HepG2 (cell line): ENCODE data around the gene PRKAR1A. TPM values are rescaled to one million over a fixed set of nuclear protein-coding genes. Genes with fewer than 3 reads are reported as not detected.

Source experiments
- CREM ChIP-seq, 2 experiments: sonication (generic) in 1 of 2; formaldehyde crosslinking in 1 of 2; IDR thresholded peaks; 2 replicates each; pipeline versions ENCODE4 v1.4.0 to v1.6.1; 2016 to 2020; ENCODE audit warnings: antibody characterized with exemption in 1 of 2, mild to moderate bottlenecking in 1 of 2, missing genetic modification reagents in 1 of 2
- FOSL1 ChIP-seq: sonication (generic); formaldehyde crosslinking; IDR thresholded peaks from 2 replicates; pipeline ENCODE4 v1.9.0; 2021; ENCODE audit warnings: missing genetic modification reagents, borderline replicate concordance
- KAT2B ChIP-seq: fragments of 150-350 bp; IDR thresholded peaks from 2 replicates; pipeline ENCODE4 v1.6.1; 2014; ENCODE audit warnings: low read depth, low read length, borderline replicate concordance
- NCOR1 ChIP-seq: fragments of 200-600 bp; sonication (generic); IDR thresholded peaks from 2 replicates; pipeline ENCODE4 v1.7.0; 2017; ENCODE audit warnings: antibody characterized with exemption, low read length, borderline replicate concordance
- NR2F2 ChIP-seq: IDR thresholded peaks from 2 replicates; pipeline ENCODE4 v1.6.1; 2012; ENCODE audit warnings: low read depth, inconsistent platforms, borderline replicate concordance
- SPEN ChIP-seq: sonication (generic); formaldehyde crosslinking; IDR thresholded peaks from 2 replicates; pipeline ENCODE4 v1.5.1; 2020; ENCODE audit warnings: low read depth, mild to moderate bottlenecking, missing genetic modification reagents
- polyA plus RNA-seq, 8 experiments: library from polyadenylated mRNA; depleted of rRNA in 3 of 8; stranded (reverse) in 7 of 8; unstranded in 1 of 8; fragments of >200 nt; fragmentation: Illumina TruSeq in 4 of 8; extraction: Trizol in 4 of 8; gene quantifications; 2 replicates each; pipeline versions ENCODE4 v1.2.1 to v1.2.3, GENCODE V29; 2011 to 2016; ENCODE audit warnings: low read depth in 4 of 8, missing spikeins in 1 of 8, mixed read lengths in 1 of 8; ENCODE audit not compliant: insufficient read depth in 1 of 8
- total RNA-seq, 5 experiments: library from RNA; depleted of rRNA; stranded (reverse); fragments of >200 nt; fragmentation: Illumina TruSeq; extraction: Trizol; gene quantifications; 2 replicates each; pipeline ENCODE4 v1.2.3, GENCODE V29; 2016; ENCODE audit warnings: low read depth in 1 of 5
- TF ChIP-seq, protein P1 (sequence below): IDR thresholded peaks from 2 replicates; pipeline ENCODE4 v1.6.1; 2016; ENCODE audit warnings: low read depth, missing genetic modification reagents, missing compliant biosample characterization
- TF ChIP-seq, protein P2 (sequence below): sonication (generic); formaldehyde crosslinking; IDR thresholded peaks from 2 replicates; pipeline ENCODE4 v1.4.0; 2020; ENCODE audit warnings: mild to moderate bottlenecking, missing genetic modification reagents, borderline replicate concordance
- TF ChIP-seq, protein P3 (sequence below): sonication (generic); formaldehyde crosslinking; IDR thresholded peaks from 2 replicates; pipeline ENCODE4 v1.8.0; 2023; ENCODE audit warnings: mild to moderate bottlenecking, missing genetic modification reagents
- TF ChIP-seq, protein P4 (sequence below), 2 experiments: sonication (generic) in 1 of 2; formaldehyde crosslinking in 1 of 2; IDR thresholded peaks; 2 replicates each; pipeline versions ENCODE4 v1.4.0 to v1.6.1; 2018 to 2020; ENCODE audit warnings: missing genetic modification reagents in 2 of 2, borderline replicate concordance in 1 of 2, low read depth in 1 of 2, mild to moderate bottlenecking in 1 of 2, missing biosample characterization in 1 of 2
- TF ChIP-seq, protein P5 (sequence below): sonication (generic); formaldehyde crosslinking; IDR thresholded peaks from 2 replicates; pipeline ENCODE4 v1.8.0; 2022; ENCODE audit warnings: missing genetic modification reagents, mild to moderate bottlenecking, moderate library complexity, borderline replicate concordance

PRKAR1A gene
- total and polyA plus RNA-seq, 2 of the 13 experiments (the other 11 are each of a cell fraction or from before 2014, with no cell fraction given) = 265 to 266 TPM

DNA sequence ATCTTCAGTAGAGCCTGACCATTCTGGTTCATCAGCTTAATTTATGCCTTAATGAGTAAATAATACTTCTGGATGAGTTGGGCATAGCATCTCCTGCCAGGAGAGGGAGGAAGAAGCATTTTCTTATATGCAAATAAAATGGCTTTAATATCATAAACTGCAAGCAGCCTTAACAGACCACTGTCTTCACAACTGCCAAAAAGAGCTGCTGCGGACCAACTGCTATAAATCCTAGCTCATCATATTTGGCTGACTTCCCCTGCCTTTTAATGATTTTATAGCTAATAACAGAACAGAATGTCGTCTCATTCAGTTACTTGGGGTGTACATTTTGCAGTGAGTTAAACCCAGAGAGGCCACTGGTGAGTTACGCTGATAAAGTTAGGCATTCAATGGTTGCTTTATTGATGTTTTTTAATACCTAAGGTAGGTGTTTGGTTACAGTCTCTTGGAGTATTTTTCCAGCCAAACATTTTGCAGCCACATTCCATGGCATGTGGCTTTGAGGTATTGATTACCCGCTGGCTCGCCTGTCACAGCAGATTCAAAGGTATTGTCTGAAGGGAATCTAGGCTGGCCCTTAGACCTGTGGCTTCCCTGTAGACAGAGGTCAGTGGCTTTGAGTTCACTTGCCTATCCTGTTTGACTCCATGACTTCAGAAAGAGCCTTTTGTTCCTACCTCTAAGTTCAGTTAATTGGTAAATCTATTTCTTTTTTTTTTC, 72.5 kb downstream of the PRKAR1A start (continued):
- TF ChIP-seq, protein P1, sequence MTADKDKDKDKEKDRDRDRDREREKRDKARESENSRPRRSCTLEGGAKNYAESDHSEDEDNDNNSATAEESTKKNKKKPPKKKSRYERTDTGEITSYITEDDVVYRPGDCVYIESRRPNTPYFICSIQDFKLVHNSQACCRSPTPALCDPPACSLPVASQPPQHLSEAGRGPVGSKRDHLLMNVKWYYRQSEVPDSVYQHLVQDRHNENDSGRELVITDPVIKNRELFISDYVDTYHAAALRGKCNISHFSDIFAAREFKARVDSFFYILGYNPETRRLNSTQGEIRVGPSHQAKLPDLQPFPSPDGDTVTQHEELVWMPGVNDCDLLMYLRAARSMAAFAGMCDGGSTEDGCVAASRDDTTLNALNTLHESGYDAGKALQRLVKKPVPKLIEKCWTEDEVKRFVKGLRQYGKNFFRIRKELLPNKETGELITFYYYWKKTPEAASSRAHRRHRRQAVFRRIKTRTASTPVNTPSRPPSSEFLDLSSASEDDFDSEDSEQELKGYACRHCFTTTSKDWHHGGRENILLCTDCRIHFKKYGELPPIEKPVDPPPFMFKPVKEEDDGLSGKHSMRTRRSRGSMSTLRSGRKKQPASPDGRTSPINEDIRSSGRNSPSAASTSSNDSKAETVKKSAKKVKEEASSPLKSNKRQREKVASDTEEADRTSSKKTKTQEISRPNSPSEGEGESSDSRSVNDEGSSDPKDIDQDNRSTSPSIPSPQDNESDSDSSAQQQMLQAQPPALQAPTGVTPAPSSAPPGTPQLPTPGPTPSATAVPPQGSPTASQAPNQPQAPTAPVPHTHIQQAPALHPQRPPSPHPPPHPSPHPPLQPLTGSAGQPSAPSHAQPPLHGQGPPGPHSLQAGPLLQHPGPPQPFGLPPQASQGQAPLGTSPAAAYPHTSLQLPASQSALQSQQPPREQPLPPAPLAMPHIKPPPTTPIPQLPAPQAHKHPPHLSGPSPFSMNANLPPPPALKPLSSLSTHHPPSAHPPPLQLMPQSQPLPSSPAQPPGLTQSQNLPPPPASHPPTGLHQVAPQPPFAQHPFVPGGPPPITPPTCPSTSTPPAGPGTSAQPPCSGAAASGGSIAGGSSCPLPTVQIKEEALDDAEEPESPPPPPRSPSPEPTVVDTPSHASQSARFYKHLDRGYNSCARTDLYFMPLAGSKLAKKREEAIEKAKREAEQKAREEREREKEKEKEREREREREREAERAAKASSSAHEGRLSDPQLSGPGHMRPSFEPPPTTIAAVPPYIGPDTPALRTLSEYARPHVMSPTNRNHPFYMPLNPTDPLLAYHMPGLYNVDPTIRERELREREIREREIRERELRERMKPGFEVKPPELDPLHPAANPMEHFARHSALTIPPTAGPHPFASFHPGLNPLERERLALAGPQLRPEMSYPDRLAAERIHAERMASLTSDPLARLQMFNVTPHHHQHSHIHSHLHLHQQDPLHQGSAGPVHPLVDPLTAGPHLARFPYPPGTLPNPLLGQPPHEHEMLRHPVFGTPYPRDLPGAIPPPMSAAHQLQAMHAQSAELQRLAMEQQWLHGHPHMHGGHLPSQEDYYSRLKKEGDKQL = no peak
- TF ChIP-seq CREM (IDR thresholded peaks at IDR 0.05) (peak; percentile 54; the same call in 1 of the 2 replicates), CREM (CRISPR knock-in tag; IDR thresholded peaks at IDR 0.05) (no peak), NCOR1 (peak; percentile 67; the same call in 1 of the 2 replicates), SPEN (CRISPR knock-in tag) (no peak; the same call in 1 of the 2 replicates), FOSL1 (CRISPR knock-in tag) (no peak), NR2F2 (peak; percentile 73), KAT2B (peak; percentile 60; the same call in 1 of the 2 replicates)
- TF ChIP-seq, protein P2, sequence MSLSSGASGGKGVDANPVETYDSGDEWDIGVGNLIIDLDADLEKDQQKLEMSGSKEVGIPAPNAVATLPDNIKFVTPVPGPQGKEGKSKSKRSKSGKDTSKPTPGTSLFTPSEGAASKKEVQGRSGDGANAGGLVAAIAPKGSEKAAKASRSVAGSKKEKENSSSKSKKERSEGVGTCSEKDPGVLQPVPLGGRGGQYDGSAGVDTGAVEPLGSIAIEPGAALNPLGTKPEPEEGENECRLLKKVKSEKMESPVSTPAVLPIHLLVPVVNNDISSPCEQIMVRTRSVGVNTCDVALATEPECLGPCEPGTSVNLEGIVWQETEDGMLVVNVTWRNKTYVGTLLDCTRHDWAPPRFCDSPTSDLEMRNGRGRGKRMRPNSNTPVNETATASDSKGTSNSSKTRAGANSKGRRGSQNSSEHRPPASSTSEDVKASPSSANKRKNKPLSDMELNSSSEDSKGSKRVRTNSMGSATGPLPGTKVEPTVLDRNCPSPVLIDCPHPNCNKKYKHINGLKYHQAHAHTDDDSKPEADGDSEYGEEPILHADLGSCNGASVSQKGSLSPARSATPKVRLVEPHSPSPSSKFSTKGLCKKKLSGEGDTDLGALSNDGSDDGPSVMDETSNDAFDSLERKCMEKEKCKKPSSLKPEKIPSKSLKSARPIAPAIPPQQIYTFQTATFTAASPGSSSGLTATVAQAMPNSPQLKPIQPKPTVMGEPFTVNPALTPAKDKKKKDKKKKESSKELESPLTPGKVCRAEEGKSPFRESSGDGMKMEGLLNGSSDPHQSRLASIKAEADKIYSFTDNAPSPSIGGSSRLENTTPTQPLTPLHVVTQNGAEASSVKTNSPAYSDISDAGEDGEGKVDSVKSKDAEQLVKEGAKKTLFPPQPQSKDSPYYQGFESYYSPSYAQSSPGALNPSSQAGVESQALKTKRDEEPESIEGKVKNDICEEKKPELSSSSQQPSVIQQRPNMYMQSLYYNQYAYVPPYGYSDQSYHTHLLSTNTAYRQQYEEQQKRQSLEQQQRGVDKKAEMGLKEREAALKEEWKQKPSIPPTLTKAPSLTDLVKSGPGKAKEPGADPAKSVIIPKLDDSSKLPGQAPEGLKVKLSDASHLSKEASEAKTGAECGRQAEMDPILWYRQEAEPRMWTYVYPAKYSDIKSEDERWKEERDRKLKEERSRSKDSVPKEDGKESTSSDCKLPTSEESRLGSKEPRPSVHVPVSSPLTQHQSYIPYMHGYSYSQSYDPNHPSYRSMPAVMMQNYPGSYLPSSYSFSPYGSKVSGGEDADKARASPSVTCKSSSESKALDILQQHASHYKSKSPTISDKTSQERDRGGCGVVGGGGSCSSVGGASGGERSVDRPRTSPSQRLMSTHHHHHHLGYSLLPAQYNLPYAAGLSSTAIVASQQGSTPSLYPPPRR (CRISPR knock-in tag) = peak; percentile 60; the same call in 1 of the 2 replicates
- TF ChIP-seq, protein P3, sequence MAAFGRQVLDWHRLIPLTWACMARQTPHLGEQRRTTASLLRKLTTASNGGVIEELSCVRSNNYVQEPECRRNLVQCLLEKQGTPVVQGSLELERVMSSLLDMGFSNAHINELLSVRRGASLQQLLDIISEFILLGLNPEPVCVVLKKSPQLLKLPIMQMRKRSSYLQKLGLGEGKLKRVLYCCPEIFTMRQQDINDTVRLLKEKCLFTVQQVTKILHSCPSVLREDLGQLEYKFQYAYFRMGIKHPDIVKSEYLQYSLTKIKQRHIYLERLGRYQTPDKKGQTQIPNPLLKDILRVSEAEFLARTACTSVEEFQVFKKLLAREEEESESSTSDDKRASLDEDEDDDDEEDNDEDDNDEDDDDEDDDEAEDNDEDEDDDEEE (CRISPR knock-in tag) = no peak
- TF ChIP-seq, protein P4, sequence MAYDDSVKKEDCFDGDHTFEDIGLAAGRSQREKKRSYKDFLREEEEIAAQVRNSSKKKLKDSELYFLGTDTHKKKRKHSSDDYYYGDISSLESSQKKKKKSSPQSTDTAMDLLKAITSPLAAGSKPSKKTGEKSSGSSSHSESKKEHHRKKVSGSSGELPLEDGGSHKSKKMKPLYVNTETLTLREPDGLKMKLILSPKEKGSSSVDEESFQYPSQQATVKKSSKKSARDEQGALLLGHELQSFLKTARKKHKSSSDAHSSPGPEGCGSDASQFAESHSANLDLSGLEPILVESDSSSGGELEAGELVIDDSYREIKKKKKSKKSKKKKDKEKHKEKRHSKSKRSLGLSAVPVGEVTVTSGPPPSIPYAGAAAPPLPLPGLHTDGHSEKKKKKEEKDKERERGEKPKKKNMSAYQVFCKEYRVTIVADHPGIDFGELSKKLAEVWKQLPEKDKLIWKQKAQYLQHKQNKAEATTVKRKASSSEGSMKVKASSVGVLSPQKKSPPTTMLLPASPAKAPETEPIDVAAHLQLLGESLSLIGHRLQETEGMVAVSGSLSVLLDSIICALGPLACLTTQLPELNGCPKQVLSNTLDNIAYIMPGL (CRISPR knock-in tag; IDR thresholded peaks at IDR 0.05; ENCODE audit: borderline replicate concordance in 1 of 2, low read depth in 1 of 2) = no peak
- TF ChIP-seq, protein P5, sequence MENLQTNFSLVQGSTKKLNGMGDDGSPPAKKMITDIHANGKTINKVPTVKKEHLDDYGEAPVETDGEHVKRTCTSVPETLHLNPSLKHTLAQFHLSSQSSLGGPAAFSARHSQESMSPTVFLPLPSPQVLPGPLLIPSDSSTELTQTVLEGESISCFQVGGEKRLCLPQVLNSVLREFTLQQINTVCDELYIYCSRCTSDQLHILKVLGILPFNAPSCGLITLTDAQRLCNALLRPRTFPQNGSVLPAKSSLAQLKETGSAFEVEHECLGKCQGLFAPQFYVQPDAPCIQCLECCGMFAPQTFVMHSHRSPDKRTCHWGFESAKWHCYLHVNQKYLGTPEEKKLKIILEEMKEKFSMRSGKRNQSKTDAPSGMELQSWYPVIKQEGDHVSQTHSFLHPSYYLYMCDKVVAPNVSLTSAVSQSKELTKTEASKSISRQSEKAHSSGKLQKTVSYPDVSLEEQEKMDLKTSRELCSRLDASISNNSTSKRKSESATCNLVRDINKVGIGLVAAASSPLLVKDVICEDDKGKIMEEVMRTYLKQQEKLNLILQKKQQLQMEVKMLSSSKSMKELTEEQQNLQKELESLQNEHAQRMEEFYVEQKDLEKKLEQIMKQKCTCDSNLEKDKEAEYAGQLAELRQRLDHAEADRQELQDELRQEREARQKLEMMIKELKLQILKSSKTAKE = peak; percentile 64; the same call in 1 of the 2 replicates
